HG03521 (cell line): Measurements from ENCODE around the gene RFC5.
A peak's percentile ranks its signal among the peaks of the same experiment; 100 is the strongest.
"Not testable (repeated sequence)": the region's sequence is repeated elsewhere in the genome, so short reads cannot be mapped to it uniquely, and the experiment has no call there.

Experiments used
- ATAC-seq: cut with Tn5 transposase; IDR thresholded peaks from one replicate; pipeline ENCODE4 v1.9.1; 2021; ENCODE audit warnings: mild to moderate bottlenecking, moderate library complexity; ENCODE audit not compliant: unreplicated experiment

Gene RFC5, protein sequence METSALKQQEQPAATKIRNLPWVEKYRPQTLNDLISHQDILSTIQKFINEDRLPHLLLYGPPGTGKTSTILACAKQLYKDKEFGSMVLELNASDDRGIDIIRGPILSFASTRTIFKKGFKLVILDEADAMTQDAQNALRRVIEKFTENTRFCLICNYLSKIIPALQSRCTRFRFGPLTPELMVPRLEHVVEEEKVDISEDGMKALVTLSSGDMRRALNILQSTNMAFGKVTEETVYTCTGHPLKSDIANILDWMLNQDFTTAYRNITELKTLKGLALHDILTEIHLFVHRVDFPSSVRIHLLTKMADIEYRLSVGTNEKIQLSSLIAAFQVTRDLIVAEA

DNA sequence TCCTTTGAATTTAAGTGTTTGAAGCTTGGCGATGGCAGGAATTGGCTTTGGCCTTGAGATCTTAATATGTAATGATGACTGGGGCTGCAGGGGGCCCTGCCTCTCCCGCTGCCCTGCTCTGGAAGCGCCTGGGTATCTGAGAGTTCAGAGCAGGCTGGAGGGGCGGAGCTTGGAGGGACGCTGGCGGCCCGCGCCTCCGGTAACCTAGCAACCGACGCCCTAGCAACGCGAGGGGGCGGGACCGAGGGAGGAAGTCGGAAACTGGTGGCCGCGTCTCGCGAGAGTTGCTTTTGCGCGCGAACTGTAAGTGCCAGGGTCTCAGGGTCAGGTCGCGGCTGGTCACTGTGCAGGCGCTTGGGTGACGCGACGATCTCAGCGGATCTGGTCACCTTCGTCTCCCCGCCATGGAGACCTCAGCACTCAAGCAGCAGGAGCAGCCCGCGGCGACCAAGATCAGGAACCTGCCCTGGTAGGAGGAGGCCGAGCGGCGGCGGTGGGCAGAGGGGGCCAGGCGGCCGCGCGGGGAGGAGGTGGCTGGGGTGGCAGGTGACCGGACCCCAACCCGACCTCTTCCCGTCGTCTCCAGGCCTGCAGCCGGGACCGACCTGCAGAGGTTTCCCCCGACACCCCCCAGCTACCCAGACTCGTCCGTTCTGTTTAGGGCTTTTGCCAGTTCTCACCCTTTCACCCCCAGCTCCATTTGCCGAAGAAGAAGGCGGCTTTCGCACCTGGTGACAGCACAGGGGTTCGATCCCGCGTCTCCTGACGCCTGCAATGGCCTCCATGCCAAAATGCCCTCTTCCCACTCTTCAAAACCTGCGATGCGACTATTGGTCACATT is at the start of gene RFC5:
Gene RFC5, plus strand, starts transcription at position 280 of the 841 bp plus-strand sequence. Its CDS starts 125 bp downstream, at position 405.
- peak; percentile 98 for ATAC-seq

DNA sequence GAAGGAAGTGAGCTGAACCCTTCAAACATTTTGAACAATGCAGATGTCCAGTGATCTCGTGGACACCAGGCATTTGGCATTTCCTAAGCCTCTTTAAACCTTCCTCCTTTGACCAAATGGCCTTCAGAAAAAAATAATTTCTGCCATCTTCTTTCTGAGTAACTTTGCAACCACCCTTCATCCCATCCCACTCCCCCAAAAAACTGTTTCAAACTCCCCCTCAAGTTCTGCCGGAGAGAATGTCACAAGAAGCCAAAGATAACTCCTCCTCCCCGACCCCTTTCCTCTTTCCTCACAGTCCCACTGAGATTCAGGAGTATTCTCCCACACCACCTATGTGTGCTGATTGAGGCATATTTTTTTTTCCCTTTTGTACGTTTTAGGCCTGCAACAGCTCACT is 49.5 kb upstream of the RFC5 start:
- ATAC-seq, result no peak

DNA sequence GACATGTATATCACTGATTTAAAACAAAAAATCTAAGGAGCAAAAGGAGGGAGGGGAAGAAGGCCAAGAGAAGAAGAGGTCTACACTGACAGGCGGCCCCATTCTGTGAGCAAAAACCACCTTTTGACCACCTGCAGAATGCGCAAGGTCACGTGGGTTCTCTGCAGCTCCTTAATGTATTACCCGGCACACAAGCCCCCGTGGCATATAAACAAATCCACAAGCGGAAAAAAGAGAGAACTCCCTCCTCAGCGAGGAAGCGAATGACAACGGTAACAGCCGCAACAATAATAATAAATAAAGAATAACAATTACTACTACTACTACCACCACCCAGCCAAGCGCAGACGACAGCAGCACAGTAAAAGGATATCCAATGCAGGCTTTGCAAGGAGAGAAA is 49.0 kb upstream of the RFC5 start:
- no peak for ATAC-seq

DNA sequence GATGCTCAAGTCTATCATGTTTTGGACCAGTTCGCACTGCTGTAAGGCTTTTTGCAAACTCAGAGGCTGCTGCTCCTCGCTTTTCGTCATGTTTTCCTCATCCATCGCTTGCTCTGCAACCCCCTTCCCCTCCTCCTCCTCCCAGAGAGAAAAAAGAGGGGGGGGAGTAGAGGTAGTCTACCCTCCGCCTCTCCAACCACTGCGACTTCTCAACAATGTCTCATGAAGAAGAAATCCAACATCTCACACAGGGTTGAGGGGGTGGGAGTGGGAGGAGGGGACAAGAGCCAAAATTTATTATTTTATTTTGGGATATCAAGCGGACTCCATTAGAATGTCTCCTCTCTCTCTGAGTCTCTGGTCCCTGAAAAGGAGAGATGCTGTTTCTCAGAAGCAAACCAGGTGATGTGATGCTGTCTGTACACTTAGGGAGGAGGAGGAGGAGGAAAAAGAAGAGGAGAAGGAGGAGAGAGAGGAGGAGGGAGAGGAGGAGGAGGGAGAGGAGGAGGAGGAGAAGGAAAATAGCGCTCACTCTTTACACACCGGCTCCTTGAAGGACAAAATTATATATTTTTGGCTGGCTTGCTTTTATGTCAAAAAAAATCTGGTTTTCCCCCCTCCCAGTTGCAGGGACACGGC is 48.2 kb upstream of the RFC5 start:
- ATAC-seq, result no peak

DNA sequence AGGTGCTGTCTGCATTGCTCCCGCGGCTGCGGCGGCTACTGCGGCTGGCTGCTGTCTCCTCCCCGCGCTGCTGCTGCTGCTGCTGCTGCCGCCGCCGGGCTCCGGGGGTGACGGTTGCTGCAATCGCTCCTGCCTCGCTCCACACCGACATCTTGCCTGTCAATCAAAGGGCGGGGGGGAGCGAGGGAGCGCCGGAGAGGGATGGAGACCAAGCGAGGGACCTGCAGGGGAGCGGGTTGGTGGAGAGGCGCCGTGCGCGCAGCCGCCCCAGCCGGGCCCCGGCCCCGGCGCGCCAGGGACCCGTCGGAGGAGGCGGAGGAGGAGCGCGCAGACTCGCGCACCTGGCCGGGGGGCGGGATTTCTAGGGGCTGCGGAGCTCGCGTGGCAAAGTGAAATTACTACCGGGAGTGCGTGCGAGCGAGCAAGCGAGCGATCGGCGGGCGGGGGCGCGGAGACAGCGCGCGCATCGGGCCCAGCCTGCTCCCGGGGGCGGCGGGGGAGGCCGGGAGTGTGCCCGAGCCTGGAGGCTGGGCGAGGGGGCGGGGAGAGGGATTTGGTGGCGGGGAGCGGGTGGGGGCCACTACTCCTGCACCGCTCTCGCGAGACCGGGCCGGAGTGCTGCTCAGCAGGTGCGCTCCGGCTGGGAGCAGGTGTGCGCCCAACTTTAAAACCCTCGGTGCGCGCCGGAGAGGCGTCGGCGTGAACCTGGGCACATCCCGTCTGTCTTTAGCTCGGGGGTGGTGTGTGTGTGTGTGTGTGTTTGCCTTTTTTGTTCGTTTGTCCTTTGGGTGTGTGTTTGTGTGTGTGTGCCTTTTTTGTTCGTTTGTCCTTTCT is 47.5 kb upstream of the RFC5 start, which contains the start of gene KSR2:
Gene KSR2, minus strand, starts transcription at position 165 of the 834 bp plus-strand sequence. CDS start 735 bp downstream, outside the sequence.
- ATAC-seq, result peak; percentile 62

DNA sequence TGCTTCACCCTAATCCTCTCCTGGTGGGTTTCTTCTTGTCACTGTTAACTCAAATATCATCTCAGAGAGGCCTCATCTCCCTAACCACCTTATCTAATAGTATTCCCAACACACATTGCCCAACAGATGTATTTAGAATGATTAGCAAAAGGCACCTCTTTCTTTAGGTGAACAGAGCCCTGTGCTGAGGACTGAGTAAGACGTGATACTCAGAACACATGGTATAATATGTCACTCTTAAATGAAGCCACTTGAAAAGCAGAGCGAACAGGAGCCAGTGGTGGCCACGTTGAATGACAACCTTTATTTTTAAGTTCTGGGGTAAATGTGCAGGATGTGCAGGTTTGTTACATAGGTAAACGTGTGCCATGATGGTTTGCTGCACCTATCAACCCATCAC is 46.2 kb upstream of the RFC5 start:
- no peak for ATAC-seq

DNA sequence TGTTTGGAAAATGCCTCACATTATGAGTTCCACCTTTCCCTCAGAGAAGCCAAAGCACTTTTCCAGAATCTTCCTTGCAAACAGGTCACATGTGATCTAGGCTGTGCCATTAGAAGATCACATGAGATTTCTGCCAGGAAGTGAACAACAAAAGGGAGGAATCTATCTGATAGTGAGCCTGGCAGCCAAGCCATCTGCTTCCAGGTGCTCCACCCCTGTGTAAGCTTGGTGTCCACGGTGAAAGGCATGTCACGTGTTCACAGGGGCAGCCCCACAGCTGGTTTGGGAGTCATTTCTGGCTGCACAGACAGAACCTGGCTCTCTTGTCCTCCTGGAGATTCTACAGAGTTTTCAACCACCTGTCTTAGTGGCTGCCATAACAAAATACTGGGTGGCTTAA is 44.2 kb upstream of the RFC5 start:
- ATAC-seq, result no peak

DNA sequence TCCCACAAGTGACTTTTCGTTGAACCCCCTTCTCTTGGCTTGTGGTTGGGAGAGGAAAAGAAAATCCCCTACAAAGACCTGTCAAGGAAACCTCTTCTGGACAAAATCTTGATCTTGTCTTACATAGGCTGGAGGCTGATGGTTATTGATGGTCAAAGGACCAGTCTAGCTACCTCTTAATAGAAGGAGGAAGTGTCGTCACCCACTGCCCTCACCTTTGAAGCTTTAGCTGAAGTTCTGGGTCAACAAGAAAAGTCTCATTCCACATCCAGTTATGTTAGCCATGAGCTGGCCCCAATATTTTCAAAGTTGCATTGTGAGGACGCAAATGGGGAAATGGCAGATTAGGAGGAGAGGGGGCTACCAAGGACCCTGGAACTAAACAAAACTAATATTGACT is 41.5 kb upstream of the RFC5 start:
- no peak for ATAC-seq

DNA sequence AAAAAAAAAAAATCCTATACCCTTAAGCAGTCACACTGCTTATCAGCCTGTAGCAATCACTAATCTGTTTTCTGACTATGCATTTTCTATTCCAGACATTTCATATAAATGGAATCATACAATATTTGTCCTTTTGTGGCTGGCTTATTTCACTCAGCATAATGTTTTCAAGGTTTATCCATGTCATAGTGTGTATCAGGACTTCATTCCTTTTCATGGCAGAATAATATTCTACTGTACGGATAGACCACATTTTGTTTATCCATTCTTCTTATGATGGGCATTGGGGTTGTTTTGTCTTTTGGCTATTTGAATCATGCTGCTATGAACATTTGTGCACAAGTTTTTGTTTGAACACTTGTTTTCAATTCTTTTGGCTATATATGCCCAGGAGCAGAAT is 39.1 kb upstream of the RFC5 start:
- ATAC-seq, result no peak

DNA sequence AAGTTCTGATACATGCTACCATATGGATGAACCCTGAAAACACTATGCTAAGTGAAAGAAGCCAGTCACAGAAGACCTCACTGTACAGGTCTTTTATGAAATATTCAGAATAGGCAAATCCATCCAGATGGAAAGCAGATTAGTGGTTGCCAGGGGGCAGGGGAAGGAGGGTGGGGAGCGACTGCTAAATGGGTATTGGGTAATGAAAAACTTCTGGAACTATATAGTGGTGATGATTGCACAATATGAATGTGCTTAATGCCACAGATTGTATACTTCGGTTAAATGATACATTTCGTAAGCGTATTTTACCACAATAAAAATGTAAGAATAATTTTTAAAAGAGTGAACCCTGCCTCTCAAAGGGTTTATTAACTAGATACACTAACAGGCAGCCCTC is 35.9 kb upstream of the RFC5 start:
- ATAC-seq, result no peak

DNA sequence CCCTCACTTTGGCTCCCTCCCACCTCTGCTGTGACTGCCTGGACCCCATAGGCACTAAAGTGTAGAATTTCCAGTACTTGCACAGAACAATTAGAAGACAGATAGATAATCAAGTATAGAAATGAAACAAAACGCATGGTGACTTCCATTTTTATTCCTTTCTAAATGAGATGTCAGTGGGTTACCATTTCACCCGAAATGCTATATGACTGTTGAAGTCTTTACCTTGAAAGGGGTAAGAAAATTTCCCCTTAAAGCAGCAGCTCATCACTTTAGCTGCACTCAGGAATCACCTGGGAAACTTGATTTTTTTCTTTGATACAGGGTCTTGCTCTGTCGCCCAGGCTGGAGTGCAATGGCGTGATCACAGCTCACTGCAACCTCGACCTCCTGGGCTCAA is 35.2 kb upstream of the RFC5 start:
- no peak for ATAC-seq

DNA sequence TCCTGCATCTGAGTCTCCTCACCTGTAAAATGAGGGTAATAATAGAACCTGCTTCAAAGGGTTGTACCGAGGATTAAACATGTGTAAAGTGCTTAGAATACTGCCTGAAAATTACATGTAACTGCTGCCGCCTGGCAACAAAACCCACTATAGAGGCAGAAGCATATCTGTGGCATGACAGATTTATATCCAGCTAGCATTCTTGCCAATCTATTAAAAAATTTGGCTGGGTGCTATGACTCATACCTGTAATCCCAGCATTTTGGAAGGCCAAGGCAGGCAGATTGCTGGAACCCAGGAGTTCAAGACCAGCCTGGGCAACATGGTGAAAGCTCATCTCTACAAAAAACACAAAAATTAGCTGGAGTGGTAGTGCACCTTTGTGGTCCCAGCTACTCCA is 31.3 kb upstream of the RFC5 start:
- ATAC-seq, result no peak

DNA sequence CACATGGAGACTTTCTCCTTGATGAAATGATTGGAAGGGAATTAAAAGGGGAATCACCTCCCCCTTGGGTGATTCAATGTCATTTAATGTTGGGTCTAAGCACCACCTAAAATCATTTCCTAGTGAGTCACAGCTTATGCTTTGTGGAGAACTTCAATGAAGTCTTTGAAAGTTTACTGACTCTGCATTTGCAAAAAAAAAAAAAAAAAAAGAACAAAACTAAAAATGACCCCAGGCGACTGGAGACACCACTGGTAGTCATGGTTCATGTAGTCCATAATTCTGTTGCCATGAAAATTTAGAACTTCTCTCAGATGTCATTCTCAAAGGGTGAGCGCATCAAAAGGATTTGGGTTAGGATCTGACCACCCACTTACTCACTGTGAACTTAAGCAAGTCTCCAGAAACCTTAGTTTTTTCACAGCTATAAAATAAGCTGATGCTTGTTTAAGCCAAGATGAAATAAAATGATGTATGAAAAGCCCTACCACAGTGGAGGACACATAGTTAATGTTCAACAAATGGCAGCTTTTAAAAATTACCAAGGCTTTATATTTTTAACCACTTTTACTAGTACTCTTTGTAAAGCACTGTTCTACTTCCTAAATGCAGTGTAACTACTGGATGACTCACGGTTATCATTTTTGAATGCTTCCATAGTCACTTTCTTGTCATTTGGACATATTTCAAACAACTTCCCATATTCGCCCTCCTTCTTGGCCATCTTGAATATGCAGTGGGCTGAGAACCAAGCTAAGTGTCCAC is 29.6 kb upstream of the RFC5 start:
- ATAC-seq, result no peak

DNA sequence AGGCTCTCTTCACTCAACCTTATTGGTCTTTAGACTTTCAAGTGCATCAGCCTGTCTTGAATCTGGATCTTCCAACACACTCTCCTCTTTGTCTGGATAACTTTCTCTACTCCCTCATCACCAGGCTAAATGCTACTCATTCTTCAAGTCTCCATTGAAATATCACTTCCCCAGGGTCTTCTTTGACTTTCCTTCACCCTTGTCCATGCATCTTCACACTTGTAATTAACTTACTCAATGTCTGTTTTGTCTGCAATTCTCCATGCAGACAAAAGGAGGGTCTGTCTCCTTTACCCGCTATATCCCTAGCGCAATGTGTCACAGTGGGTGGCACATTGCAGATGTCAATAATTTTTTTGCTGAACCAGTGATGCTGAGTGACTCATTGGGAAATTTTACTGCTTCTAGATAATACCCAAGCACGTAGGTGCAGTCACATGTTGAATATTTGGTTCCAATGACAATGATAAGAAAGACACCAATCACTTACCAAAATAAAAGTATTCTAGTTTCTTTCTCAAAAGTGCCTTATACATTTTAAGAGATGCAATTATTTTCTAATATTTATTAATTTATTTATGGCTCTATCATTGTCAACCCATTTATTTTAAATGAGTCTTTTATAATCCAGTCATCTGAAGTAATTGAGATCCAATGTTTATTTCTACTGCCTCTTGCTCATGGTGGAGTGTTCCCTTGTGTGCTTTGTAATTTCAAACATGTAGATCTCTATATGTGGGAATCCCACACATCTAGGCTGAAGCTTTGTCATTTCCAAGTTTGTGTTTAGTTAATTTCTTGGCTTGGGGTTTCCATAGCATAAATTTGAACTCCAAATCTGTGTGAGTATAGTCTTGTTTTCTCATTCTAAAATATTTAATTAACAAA is 21.7 kb upstream of the RFC5 start:
- no peak for ATAC-seq

DNA sequence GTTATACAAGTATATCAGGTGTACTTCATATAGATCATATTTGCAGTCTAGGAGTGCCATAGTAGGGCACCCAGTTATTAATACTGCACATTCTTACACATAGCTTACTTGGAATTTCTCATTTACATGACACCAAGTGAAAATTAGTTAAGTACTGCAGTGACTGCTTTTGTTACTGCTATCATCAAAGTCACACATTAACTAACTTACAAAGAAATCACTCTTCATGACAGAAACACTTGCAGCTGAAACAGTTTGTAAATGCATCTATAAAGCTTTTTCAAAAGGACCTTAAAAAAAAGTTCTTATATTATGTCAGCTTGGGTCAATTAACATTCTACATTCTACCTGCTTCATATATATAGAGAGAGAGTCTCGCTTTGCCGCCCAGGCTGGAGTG is 17.8 kb upstream of the RFC5 start:
- ATAC-seq, result no peak

DNA sequence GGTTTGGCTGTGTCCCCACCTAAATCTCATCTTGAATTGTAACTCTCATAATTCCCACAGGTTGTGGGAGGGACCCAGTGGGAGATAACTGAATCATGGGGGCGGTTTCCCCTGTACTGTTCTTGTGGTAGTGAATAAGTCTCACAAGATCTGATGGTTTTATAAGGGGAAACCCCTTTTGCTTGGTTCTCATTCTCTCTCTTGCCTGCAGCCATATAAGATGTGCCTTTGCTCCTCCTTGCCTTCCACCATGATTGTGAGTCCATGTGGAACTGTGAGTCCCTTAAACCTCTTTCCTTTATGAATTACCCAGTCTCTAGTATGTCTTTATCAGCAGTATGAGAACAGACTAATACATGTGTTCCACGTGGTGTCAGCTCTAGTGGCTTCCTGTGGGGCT is 16.7 kb upstream of the RFC5 start:
- not testable (repeated sequence) for ATAC-seq

DNA sequence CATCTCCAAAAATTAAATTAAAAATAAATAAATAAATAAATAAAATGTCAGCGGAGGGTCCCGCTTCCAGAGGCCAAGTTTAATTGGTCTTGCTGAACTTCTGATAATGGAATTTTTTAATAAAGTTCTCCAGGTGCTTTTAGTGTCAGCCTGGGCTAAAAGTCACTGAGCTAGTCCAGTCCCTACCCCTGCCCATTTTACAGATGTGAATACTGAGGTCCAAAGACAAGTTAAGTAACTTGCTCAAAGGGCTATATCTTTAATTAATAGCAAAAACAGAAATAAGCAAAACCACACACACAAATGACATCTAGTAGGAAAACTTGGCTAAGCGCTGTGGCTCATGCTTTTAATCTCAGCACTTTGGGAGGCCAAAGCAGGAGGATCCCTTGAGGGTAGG is 5.6 kb upstream of the RFC5 start:
- ATAC-seq, result no peak

DNA sequence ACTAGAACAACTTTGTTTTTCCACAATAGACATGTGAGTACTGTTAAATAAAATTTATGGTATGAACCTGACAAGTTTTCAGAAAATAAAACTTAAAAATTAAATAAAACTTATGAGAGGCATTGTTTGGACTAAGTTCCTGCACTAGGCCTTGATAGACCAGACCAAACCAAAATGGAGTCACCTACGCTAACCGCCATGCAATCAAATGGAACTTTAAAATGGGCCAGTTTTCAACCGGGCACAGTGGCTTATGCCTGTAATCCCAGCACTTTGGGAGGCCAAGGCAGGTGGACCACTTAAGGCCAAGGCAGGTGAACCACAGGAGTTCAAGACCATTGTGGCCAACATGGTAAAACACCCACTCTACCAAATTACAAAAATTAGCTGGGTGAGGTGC is 5.1 kb upstream of the RFC5 start:
- no peak for ATAC-seq

DNA sequence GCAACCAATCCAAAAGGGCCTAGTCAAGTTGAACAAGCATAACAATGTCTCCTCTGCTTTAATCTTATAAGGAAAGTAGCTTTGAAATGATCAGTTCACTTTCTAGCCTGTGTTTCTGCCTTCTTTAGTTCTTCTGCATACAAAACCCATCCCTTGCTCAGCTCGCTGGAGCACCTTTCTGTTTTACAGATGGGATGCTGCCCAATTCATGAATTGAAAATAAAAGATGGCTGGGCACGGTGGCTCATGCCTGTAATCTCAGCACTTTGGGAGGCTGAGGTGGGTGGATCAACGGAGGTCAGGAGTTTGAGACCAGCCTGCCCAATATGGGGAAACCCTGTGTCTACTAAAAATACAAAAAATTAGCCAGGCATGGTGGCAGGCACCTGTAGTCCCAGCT is 4.5 kb upstream of the RFC5 start:
- ATAC-seq, result no peak
